ENCODE results near the gene NACC2.

- TF ChIP-seq, protein P1, sequence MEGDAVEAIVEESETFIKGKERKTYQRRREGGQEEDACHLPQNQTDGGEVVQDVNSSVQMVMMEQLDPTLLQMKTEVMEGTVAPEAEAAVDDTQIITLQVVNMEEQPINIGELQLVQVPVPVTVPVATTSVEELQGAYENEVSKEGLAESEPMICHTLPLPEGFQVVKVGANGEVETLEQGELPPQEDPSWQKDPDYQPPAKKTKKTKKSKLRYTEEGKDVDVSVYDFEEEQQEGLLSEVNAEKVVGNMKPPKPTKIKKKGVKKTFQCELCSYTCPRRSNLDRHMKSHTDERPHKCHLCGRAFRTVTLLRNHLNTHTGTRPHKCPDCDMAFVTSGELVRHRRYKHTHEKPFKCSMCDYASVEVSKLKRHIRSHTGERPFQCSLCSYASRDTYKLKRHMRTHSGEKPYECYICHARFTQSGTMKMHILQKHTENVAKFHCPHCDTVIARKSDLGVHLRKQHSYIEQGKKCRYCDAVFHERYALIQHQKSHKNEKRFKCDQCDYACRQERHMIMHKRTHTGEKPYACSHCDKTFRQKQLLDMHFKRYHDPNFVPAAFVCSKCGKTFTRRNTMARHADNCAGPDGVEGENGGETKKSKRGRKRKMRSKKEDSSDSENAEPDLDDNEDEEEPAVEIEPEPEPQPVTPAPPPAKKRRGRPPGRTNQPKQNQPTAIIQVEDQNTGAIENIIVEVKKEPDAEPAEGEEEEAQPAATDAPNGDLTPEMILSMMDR (IDR thresholded peaks at IDR 0.05) = no peak
- TF ChIP-seq POLR2A (IDR thresholded peaks at IDR 0.05) = no peak
Measured at GRCh38 chr9:136039488-136039887, 55.6 kb downstream of the NACC2 start.

Measured in prostate gland (tissue), 2 donors.